PC-3 (cell line): ENCODE results near the gene PDZD2. TPM values are rescaled to one million over a fixed set of nuclear protein-coding genes. Genes with fewer than 3 reads are reported as not detected.
A peak's percentile ranks its signal among the peaks of the same experiment; 100 is the strongest.

Source experiments
- ATAC-seq: fragments of 200-7000 bp; cut with Tn5 transposase; 2 replicates; pipeline ENCODE4 v1.9.1; 2020; ENCODE audit warnings: mild to moderate bottlenecking, moderate library complexity
- BruUV-seq: library from RNA; stranded (reverse); fragments of 400-500 nt; replicated peaks from 2 replicates; lab custom pipeline; 2021; lab: Mats Ljungman, UMichigan
- CTCF ChIA-PET: fragments of 300-600 bp; sonication (Branson Sonifier 250); formaldehyde crosslinking; loops from one replicate; lab custom pipeline; 2022; ENCODE audit warnings: antibody characterized with exemption; lab: Charles Lee
- POLR2A ChIA-PET: fragments of 300-600 bp; sonication (Branson Sonifier 250); formaldehyde crosslinking; loops from one replicate; lab custom pipeline; 2022; ENCODE audit warnings: antibody characterized with exemption; ENCODE audit not compliant: unreplicated experiment; lab: Charles Lee
- DNase-seq: peaks from one replicate; pipeline ENCODE4 v3.0.0-alpha.2; 2015
- H2AFZ ChIP-seq: fragments of 300-600 bp; sonication (generic); 2 replicates; pipeline ENCODE4 v1.6.0; 2016; ENCODE audit warnings: antibody characterized with exemption, low read length
- H3F3A ChIP-seq: fragments of 300-600 bp; sonication (generic); one replicate; pipeline ENCODE4 v1.6.0; 2017; ENCODE audit warnings: antibody characterized with exemption, low read length, control low read depth, mild to moderate bottlenecking; ENCODE audit not compliant: unreplicated experiment
- H3K27ac ChIP-seq: fragments of 300-600 bp; sonication (generic); 2 replicates; pipeline ENCODE4 v1.5.1; 2016; ENCODE audit warnings: mild to moderate bottlenecking, low read length
- H3K27me3 ChIP-seq: fragments of 300-600 bp; sonication (generic); 2 replicates; pipeline ENCODE4 v1.6.1; 2016; ENCODE audit warnings: low read length, mixed read lengths
- H3K36me3 ChIP-seq: fragments of 300-600 bp; sonication (generic); 2 replicates; pipeline ENCODE4 v1.6.1; 2016; ENCODE audit warnings: low read depth, mixed run types, low read length, mixed read lengths
- H3K4me1 ChIP-seq: fragments of 300-600 bp; sonication (generic); 2 replicates; pipeline ENCODE4 v1.5.1; 2016; ENCODE audit warnings: low read length; ENCODE audit not compliant: insufficient read depth
- H3K4me2 ChIP-seq: fragments of 300-600 bp; sonication (generic); 2 replicates; pipeline ENCODE4 v1.6.0; 2016; ENCODE audit warnings: low read length
- H3K4me3 ChIP-seq: fragments of 300-600 bp; sonication (generic); 2 replicates; pipeline ENCODE4 v1.5.1; 2016; ENCODE audit warnings: mild to moderate bottlenecking, low read length, mixed read lengths
- H3K79me2 ChIP-seq: fragments of 300-600 bp; sonication (generic); 2 replicates; pipeline ENCODE4 v1.6.1; 2017; ENCODE audit warnings: low read length, mixed read lengths
- H3K9ac ChIP-seq: fragments of 300-600 bp; sonication (generic); 2 replicates; pipeline ENCODE4 v1.6.0; 2016; ENCODE audit warnings: mild to moderate bottlenecking, low read length
- H3K9me2 ChIP-seq: fragments of 300-600 bp; sonication (generic); replicated peaks from 2 replicates; pipeline ENCODE4 v1.6.1; 2016; ENCODE audit warnings: mixed run types, low read length, mixed read lengths
- H3K9me3 ChIP-seq: fragments of 300-600 bp; sonication (generic); 2 replicates; pipeline ENCODE4 v1.6.1; 2016; ENCODE audit warnings: low read length, mixed read lengths
- H4K20me1 ChIP-seq: fragments of 300-600 bp; sonication (generic); 2 replicates; pipeline ENCODE4 v1.6.1; 2016; ENCODE audit warnings: low read length, mixed read lengths
- EZH2 ChIP-seq: fragments of 300-600 bp; sonication (generic); IDR thresholded peaks from one replicate; pipeline ENCODE4 v1.6.1; 2017; ENCODE audit warnings: antibody characterized with exemption, mild to moderate bottlenecking, low read length; ENCODE audit not compliant: unreplicated experiment
- EZH2phosphoT487 ChIP-seq: fragments of 300-600 bp; sonication (generic); IDR thresholded peaks from 2 replicates; pipeline ENCODE4 v1.6.1; 2018; ENCODE audit warnings: mild to moderate bottlenecking, antibody characterized with exemption, low read length, borderline replicate concordance
- intact Hi-C: fragments of 100-400 bp; cut with micrococcal nuclease; formaldehyde crosslinking; loops from 2 replicates; pipeline ENCODE4 v1.9.0; 2023
- total RNA-seq: library from RNA; depleted of rRNA; stranded (reverse); fragments of >200 nt; gene quantifications from 2 replicates; pipeline ENCODE4 v1.2.3, GENCODE V29; 2014
- TF ChIP-seq, protein P1 (sequence below): fragments of 300-600 bp; sonication (generic); conservative IDR thresholded peaks from 2 replicates; pipeline ENCODE4 v1.5.1; 2017; ENCODE audit warnings: antibody characterized with exemption, low read depth, mild to moderate bottlenecking, low read length

The PDZD2 gene
- total RNA-seq, 1 experiment from 2014 or later, result 2.0 TPM

- CTCF ChIA-PET, result interaction anchor here (0.6 to 1.2 kb wide), 2 partner anchors 145 to 1639 kb away, joined by 4 read pairs; no protein-coding TSS in a partner anchor
- Histone ChIP-seq H3K27ac (no peak overlapping the region), H2AFZ (no peak overlapping the region), H3K4me1 (peaks cover 3% of the 10 kb centered on the region; the same call in 1 of the 2 replicates), H3K9me2 (no peaks in the 10 kb centered on the region), H3K79me2 (no peaks in the 10 kb centered on the region), H3K27me3 (peaks cover 28% of the 10 kb centered on the region), H3K4me2 (no peak overlapping the region), H3K9me3 (no peaks in the 10 kb centered on the region), H4K20me1 (no peaks in the 10 kb centered on the region), H3K9ac (no peak overlapping the region), H3K36me3 (no peaks in the 10 kb centered on the region), H3F3A (no peaks in the 10 kb centered on the region), H3K4me3 (no peak overlapping the region)
- DNase-seq, result no peak
- intact Hi-C loops, result no loop called here
- no TSS peak for BruUV-seq
- POLR2A ChIA-PET, result no interaction called here
- no peak for TF ChIP-seq EZH2phosphoT487
- TF ChIP-seq EZH2, result no peak
- TF ChIP-seq, protein P1, sequence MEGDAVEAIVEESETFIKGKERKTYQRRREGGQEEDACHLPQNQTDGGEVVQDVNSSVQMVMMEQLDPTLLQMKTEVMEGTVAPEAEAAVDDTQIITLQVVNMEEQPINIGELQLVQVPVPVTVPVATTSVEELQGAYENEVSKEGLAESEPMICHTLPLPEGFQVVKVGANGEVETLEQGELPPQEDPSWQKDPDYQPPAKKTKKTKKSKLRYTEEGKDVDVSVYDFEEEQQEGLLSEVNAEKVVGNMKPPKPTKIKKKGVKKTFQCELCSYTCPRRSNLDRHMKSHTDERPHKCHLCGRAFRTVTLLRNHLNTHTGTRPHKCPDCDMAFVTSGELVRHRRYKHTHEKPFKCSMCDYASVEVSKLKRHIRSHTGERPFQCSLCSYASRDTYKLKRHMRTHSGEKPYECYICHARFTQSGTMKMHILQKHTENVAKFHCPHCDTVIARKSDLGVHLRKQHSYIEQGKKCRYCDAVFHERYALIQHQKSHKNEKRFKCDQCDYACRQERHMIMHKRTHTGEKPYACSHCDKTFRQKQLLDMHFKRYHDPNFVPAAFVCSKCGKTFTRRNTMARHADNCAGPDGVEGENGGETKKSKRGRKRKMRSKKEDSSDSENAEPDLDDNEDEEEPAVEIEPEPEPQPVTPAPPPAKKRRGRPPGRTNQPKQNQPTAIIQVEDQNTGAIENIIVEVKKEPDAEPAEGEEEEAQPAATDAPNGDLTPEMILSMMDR, result no peak
- no peak for ATAC-seq
Observed at GRCh38 chr5:31807789-31808540, 169.0 kb downstream of the PDZD2 start.

GRCh38 chr5:31809050-31809870, 170.3 kb downstream of the PDZD2 start:
- no peaks in the 10 kb centered on the region for H4K20me1 ChIP-seq
- H3K9ac ChIP-seq, result no peak overlapping the region
- H3K9me3 ChIP-seq, result no peaks in the 10 kb centered on the region
- ATAC-seq (peak; percentile 98), DNase-seq (peak; percentile 84)
- no TSS peak for BruUV-seq
- TF ChIP-seq EZH2 (no peak), EZH2phosphoT487 (no peak)
- TF ChIP-seq, protein P1, result peak; percentile 91
- ChIA-PET CTCF (interaction anchor here (0.6 to 1.3 kb wide), 7 partner anchors 146 to 306 kb away, joined by 3 to 7 read pairs (median 4); no protein-coding TSS in a partner anchor), POLR2A (interaction anchor here (0.5 kb wide), 3 partner anchors 47 to 277 kb away, joined by 3 to 4 read pairs (median 3); partner anchors contain the start of genes C5orf22 and DROSHA)
- H3K27ac ChIP-seq, result no peak overlapping the region
- no peak overlapping the region for H3K4me3 ChIP-seq
- no peaks in the 10 kb centered on the region for H3K79me2 ChIP-seq
- H3F3A ChIP-seq, result no peaks in the 10 kb centered on the region
- H3K4me2 ChIP-seq, result peak overlapping the region; percentile 64
- H2AFZ ChIP-seq, result peak overlapping the region; percentile 75
- intact Hi-C loops, result loop anchor here (1.0 kb wide), 1 partner anchor 228 kb away; no protein-coding TSS in a partner anchor
- H3K9me2 ChIP-seq, result no peaks in the 10 kb centered on the region
- peaks cover 3% of the 10 kb centered on the region; the same call in 1 of the 2 replicates for H3K4me1 ChIP-seq
- H3K36me3 ChIP-seq, result no peaks in the 10 kb centered on the region
- H3K27me3 ChIP-seq, result peaks cover 24% of the 10 kb centered on the region
